DOHH2 (cell line): ENCODE data around the gene GNG12.

ENCODE experiments used
- CTCF ChIP-seq: fragments of 200-600 bp; sonication (generic); IDR thresholded peaks from one replicate; pipeline ENCODE4 v1.5.1; 2014; ENCODE audit warnings: antibody characterized with exemption, mild to moderate bottlenecking, low read depth, low read length; ENCODE audit not compliant: poor library complexity, severe bottlenecking
- EZH2phosphoT487 ChIP-seq: fragments of 200-600 bp; sonication (generic); IDR thresholded peaks from 2 replicates; pipeline ENCODE4 v1.6.1; 2017; ENCODE audit warnings: borderline replicate concordance, mild to moderate bottlenecking, antibody characterized with exemption, low read length, moderate library complexity, mixed read lengths

DNA sequence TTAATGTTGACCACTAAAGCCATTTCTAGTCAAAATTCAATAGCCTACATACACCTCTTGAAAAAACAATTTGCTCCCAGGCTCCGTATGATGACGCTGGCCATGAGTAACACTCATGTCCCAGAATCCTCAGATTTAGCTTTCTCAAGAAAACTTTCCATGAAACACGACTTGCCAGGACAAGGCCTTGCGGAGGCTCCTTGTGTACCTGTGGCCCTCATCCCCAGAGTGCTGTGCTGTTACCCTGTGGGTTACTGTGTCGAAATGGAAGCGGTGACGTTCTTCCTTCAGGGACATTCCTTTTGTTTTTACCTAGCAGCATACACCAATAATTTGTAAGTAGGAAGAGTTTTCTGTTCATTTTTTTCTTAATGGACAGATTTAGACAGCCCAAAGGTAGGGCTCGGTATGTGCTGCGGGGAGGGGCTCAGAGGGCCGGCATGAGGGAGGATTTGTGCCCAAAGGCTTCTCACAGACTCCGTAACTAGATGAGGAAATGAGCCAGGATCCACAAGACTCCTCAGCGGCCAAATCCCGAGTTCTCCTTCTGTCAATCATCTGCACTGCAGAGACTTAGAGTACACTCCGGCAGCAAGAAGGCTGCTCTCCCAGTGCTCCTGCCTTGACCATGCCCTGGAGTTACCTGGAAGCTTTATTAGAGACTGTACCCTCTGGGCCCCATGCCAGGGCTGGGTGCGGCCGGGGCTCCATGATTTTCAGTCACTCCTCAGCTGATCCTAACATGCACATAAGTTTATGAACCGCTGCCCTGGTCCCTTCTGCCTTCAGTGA is 17.8 kb downstream of the GNG12 start:
- TF ChIP-seq CTCF, result no peak
- no peak for TF ChIP-seq EZH2phosphoT487
